GM21381 (cell line): ENCODE results near the gene CNTNAP5.

Experiments used
- ATAC-seq: cut with Tn5 transposase; IDR thresholded peaks from one replicate; pipeline ENCODE4 v1.9.1; 2021; ENCODE audit warnings: mild to moderate bottlenecking, moderate library complexity; ENCODE audit not compliant: unreplicated experiment

CNTNAP5 gene

GRCh38 chr2:124535816-124536215, 510.7 kb downstream of the CNTNAP5 start:
- no peak for ATAC-seq

DNA sequence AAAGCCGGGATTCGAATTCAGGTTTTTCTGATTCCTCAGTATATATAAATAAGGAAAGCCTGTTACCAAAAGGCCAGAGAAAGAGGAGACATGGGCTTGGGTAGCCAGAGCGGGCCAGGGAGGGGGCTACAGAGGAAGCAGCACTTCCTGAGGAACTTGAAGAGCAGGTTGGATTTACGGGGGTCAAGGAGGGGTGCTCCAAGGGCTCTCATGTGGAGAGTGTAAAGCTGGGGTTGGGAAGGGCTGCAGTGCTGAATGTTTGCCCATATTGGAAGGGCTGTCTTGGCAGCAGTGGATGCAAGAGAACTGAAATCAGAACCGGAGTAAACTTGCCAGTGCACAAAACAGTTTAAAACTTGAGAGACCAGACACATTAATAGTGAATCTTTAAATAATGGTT, 511.5 kb downstream of the CNTNAP5 start:
- ATAC-seq, result no peak

DNA sequence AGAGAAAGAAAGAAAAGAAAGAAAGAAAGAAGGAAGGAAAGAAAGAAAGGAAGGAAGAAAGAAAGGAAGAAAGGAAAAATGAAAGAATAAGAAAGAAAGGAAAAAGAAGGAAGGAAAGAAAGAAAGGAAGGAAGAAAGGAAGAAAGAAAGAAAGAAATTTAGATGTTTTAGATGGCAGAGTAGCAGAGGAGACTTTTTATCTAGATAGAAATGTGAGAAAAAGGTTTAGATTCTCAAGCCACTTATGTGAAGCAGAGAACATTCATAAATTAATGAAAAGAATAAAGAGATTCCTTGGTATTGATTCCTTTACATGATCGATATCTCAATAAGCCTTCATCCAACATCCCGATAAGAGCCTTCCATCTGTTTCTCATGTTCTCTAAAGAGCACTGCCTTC, 513.5 kb downstream of the CNTNAP5 start:
- no peak for ATAC-seq

DNA sequence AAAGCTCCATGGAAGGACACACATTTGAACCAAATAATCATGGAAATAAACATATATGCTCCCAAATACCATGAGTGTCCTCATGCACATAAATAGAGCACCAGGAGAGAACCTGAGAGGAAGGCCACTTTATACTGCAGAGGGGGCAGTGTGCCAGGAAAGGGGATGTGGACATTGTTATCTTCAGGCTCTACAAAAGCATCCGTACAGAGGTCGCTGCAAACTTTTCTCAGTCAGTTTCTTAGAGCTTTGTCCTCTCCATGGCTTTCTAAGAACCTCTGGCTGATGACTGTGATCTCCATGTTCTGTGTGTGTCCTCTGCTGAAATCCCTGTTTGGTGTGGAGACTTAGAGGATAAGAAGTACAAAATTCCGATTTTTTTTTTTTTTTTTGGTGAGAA, 515.7 kb downstream of the CNTNAP5 start:
- no peak for ATAC-seq

- no peak for ATAC-seq
These were observed 518.0 kb downstream of the CNTNAP5 start for GRCh38 chr2:124542932-124543640.

GRCh38 chr2:124547700-124548099, 522.6 kb downstream of the CNTNAP5 start:
- ATAC-seq, result no peak

GRCh38 chr2:124558277-124558905, 533.3 kb downstream of the CNTNAP5 start:
- ATAC-seq, result no peak

DNA sequence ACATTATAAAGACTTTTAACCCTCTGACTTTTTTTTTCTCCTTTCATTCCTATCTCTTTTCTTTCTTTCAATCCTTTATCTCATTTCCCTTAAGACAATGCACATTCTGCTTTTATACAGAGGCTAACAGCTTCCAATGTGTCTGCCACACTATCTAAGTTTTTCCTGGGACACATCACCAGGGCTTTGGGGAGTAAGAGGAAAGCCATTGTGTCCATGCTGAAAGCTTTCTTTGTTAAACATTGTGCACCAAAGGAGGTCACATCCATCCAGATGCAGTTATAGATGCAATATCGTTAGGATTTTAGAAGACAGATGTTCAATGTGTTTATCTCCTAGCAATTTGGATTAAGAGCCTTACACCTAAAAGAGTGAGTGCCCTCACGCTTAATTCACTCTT, 534.1 kb downstream of the CNTNAP5 start:
- no peak for ATAC-seq

DNA sequence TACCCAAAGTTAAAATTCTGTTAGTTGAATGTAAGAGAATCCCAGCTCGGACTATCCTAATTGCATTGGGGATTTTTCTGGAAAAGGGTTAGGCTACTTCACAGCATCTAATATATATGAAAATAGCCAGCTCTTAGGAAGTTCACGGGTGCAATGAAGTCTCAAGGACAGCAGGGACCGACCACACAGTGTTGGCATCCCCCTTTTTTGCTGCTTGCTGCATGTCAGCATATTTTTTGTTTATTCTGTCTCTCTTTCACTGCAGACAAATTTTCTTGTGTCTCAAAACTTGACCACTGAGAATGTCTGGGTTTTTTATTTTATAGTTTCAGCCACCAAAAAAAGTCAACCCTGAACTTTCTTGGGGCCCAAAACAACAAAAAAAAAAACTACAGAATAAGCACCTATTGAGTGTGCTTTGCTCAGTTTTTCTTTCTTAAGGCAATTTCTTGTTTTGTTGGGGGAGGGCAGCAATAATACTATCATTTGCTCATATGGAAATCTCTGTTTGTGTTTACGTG, 535.6 kb downstream of the CNTNAP5 start:
- ATAC-seq, result no peak

DNA sequence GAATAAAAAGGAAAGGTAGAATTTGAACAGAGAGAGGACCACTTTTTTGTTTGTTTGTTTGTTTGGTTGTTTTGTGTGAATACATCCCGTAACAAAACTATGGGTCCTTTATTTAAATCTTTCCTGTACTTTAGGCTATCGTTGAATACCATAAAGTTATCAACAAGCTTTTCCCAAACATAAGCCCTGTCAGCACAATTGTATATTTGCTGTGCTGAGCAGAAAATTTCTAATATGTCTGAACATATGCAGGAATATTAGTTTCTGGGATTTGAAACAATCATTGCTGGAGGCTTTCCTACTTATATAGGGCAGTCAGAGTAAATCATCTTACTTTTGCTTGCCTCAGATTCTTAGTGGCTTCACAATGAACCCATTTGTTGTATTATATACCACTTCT, 536.4 kb downstream of the CNTNAP5 start:
- ATAC-seq, result no peak

- ATAC-seq, result no peak
These were observed 538.3 kb downstream of the CNTNAP5 start for GRCh38 chr2:124563426-124563825.

DNA sequence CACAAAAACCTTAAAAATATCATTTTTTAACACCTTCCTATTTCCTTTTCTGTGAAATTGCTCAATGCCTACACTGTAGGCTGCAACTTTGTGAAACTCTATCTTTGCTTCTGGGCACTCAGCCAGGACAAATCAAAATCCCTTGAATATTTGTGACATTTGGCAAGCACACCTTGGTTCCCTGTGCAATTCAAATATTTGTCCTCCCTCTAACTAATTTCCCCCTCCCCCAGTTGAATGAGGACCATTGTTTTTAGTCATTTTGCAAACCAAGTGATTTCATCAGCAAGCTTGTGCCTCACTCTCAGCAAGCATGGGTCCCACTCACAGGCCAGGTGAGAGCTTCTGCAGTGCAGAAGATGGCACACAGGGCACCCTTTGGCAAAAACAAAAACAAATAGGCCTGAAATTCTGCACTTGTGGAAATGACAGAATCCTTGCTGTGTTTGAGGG, 541.5 kb downstream of the CNTNAP5 start:
- ATAC-seq, result no peak

DNA sequence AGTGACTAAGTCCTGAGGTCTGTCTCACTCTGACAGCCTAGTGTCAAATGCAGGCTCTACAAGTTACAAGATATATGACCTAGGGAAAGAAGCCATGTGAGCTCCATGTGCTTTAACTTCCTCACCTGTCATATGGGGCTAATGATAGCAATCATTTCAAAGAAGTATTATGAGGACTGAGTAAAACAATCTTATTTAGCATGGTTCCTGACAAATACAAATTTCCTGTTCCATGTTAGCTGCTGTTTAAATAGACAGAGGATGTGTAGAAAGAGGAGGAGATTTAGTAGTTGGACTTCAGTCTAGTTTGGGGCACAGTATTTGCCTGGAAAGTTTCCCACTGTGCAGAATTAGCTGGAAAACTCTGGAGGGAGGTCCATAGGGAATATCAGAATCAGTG, 545.8 kb downstream of the CNTNAP5 start:
- ATAC-seq, result no peak

DNA sequence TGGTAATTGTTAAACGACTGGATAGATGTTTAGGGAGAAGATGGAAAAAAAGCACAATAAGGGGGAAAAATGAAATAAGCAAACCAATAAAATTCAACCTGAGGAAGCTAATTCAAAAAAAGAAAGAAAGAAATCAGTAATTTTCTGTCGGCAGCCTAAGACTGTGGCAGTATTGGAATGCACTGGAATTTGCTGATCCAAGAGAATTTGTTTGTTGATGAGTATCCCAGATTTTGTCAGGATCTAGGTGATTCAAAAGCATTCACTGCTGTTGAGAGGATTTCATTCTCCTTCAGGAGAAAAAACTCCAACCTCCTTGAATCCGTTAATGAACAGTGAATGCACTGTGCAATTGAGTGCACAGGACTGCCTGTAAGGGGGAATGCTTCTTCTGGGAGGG, 546.7 kb downstream of the CNTNAP5 start:
- ATAC-seq, result no peak

- no peak for ATAC-seq
These were observed 548.0 kb downstream of the CNTNAP5 start for GRCh38 chr2:124572934-124573634.

- ATAC-seq, result no peak
These were observed 550.4 kb downstream of the CNTNAP5 start for GRCh38 chr2:124575497-124575896.

GRCh38 chr2:124580263-124580662, 555.2 kb downstream of the CNTNAP5 start:
- no peak for ATAC-seq

DNA sequence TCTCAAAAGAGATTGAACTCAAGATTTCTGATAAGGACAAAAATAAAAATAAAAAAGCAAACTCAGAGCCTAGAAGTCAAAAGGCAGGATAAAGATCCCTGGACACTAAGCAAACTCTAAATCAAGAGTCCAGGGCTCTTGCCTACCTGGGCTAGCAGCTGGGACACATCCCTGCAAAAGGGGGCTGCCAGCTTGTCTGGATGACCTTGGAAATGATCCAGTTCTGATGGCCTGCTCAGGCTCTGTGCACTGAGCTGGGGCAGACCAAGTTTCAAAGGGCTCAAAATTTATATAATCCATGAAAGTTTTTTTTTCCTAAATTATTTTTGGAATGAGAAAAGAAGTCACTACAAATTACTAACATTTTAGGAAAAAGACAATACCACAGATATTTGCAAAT, 557.3 kb downstream of the CNTNAP5 start:
- no peak for ATAC-seq

DNA sequence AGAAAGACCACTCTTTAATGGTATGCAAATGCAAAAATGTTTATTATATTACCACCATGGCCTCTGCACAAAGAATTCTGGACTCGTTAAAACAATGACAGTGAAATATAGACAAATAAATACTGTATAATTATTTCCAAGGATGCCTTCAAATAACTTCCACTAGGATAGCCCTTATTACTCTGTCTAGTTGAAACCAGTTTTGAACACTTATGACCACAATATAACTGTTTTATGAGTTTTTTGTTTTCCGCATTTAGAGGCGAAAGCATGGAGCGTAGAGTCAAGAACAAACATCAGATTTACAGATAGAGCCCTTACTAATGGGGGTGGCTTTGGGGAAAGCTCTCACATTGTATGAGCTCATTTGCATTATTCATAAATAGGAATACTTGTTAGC, 559.5 kb downstream of the CNTNAP5 start:
- no peak for ATAC-seq

- no peak for ATAC-seq
These were observed 560.2 kb downstream of the CNTNAP5 start for GRCh38 chr2:124585277-124585676.

GRCh38 chr2:124586210-124586609, 561.1 kb downstream of the CNTNAP5 start:
- ATAC-seq, result no peak

GRCh38 chr2:124586835-124587234, 561.7 kb downstream of the CNTNAP5 start:
- ATAC-seq, result no peak
